ENCODE results near the gene OR6B1. TPM values are rescaled to one million over a fixed set of nuclear protein-coding genes. Genes with fewer than 3 reads are reported as not detected.
"Not testable (repeated sequence)": the region's sequence is repeated elsewhere in the genome, so short reads cannot be mapped to it uniquely, and the experiment has no call there.

OR6B1 gene
- polyA plus RNA-seq, 4 donors: not detected

GRCh38 chr7:144036302-144036885, 36.3 kb downstream of the OR6B1 start:
- no peak for DNase-seq (ENCODE audit: low read depth in 4 of 4, low spot score in 3 of 4)

GRCh38 chr7:144037414-144038035, 37.4 kb downstream of the OR6B1 start:
- DNase-seq (ENCODE audit: low read depth in 4 of 4, low spot score in 3 of 4): no peak

GRCh38 chr7:144038887-144039286, 38.8 kb downstream of the OR6B1 start:
- DNase-seq (ENCODE audit: low read depth in 4 of 4, low spot score in 3 of 4): no peak

- no peak for DNase-seq (ENCODE audit: low read depth in 4 of 4, low spot score in 3 of 4)
Observed at GRCh38 chr7:144048648-144049047, 48.5 kb downstream of the OR6B1 start, which contains the start of gene OR2A5. OR2A5 (plus strand) TSS chr7:144048948; CDS start chr7:144050402, 1,454 bp downstream.

GRCh38 chr7:144049491-144049890, 49.4 kb downstream of the OR6B1 start:
- no peak for DNase-seq (ENCODE audit: low read depth in 4 of 4, low spot score in 3 of 4)

GRCh38 chr7:144050093-144050492, 50.0 kb downstream of the OR6B1 start:
- no peak for DNase-seq (ENCODE audit: low read depth in 4 of 4, low spot score in 3 of 4)

GRCh38 chr7:144050884-144051283, 50.8 kb downstream of the OR6B1 start:
- not testable (repeated sequence) for DNase-seq (ENCODE audit: low read depth in 4 of 4, low spot score in 3 of 4)

GRCh38 chr7:144057954-144058353, 57.8 kb downstream of the OR6B1 start:
- DNase-seq (ENCODE audit: low read depth in 4 of 4, low spot score in 3 of 4): no peak

Other genes starting within 250 kb of the OR6B1 start
- not detected for gene CTAGE6, start 242.6 kb upstream of the OR6B1 start, polyA plus RNA-seq (ENCODE audit: insufficient read length in 4 of 4)
- 10 to 100 TPM; 74.8 to 85.9 (median 78.6) TPM for gene TCAF1, start 98.1 kb upstream of the OR6B1 start, polyA plus RNA-seq (ENCODE audit: insufficient read length in 4 of 4)
- gene OR2F2, start 65.1 kb upstream of the OR6B1 start, polyA plus RNA-seq (ENCODE audit: insufficient read length in 4 of 4): not detected
- under 1 TPM in 2 of 4 donors, not detected in 2; 0.15 to 0.18 TPM for gene OR2F1, start 45.5 kb upstream of the OR6B1 start, polyA plus RNA-seq (ENCODE audit: insufficient read length in 4 of 4)
- under 1 TPM in 2 of 4 donors, not detected in 2; 0.06 TPM for gene OR2A5, start 48.6 kb downstream of the OR6B1 start, polyA plus RNA-seq (ENCODE audit: insufficient read length in 4 of 4)
- under 1 TPM in 1 of 4 donors, not detected in 3; 0.18 TPM for gene OR2A25, start 69.5 kb downstream of the OR6B1 start, polyA plus RNA-seq (ENCODE audit: insufficient read length in 4 of 4)
- under 1 TPM in 2 of 4 donors, not detected in 2; 0.07 to 0.11 TPM for gene OR2A12, start 86.0 kb downstream of the OR6B1 start, polyA plus RNA-seq (ENCODE audit: insufficient read length in 4 of 4)
- not detected for gene OR2A2, start 109.3 kb downstream of the OR6B1 start, polyA plus RNA-seq (ENCODE audit: insufficient read length in 4 of 4)
- under 1 TPM in 1 of 4 donors, not detected in 3; 0.09 TPM for gene OR2A14, start 122.9 kb downstream of the OR6B1 start, polyA plus RNA-seq (ENCODE audit: insufficient read length in 4 of 4)
- gene CTAGE4, start 183.1 kb downstream of the OR6B1 start, polyA plus RNA-seq (ENCODE audit: insufficient read length in 4 of 4): 10 to 100 TPM in 1 of 4 donors, 1 to 10 TPM in 2, under 1 TPM in 1; 0.30 to 19.3 (median 5.3) TPM
- 10 to 100 TPM in 3 of 4 donors, 1 to 10 TPM in 1; 5.5 to 28.1 (median 20.2) TPM for gene ARHGEF35, start 195.5 kb downstream of the OR6B1 start, polyA plus RNA-seq (ENCODE audit: insufficient read length in 4 of 4)
- gene OR2A42, start 239.3 kb downstream of the OR6B1 start, polyA plus RNA-seq (ENCODE audit: insufficient read length in 4 of 4): 1 to 10 TPM in 3 of 4 donors, under 1 TPM in 1; 0.53 to 2.0 (median 1.5) TPM

Measured in left renal pelvis (tissue), 4 donors.